Measurements from ENCODE around the gene SURF2.
"Not testable (repeated sequence)": the region's sequence is repeated elsewhere in the genome, so short reads cannot be mapped to it uniquely, and the experiment has no call there.

The SURF2 gene

GRCh38 chr9:133374612-133375115 is 18.3 kb downstream of the SURF2 start:
- TF ChIP-seq CTCF (IDR thresholded peaks at IDR 0.05; ENCODE audit: extremely low read depth, insufficient read depth, missing control alignments): no peak
- DNase-seq (ENCODE audit: low spot score): peak; percentile 60
- in situ Hi-C loops (cut with MboI; ENCODE audit: low pct_unique_long_range_greater_than_20kb, low sequenced_read_pairs, unreplicated experiment): no loop called here

- peak; percentile 74 for DNase-seq (ENCODE audit: low spot score)
- in situ Hi-C loops (cut with MboI; ENCODE audit: low pct_unique_long_range_greater_than_20kb, low sequenced_read_pairs, unreplicated experiment): no loop called here
- peak; percentile 40 for TF ChIP-seq CTCF (IDR thresholded peaks at IDR 0.05; ENCODE audit: extremely low read depth, insufficient read depth, missing control alignments)
Measured at GRCh38 chr9:133375116-133375723, 18.9 kb downstream of the SURF2 start.

DNA sequence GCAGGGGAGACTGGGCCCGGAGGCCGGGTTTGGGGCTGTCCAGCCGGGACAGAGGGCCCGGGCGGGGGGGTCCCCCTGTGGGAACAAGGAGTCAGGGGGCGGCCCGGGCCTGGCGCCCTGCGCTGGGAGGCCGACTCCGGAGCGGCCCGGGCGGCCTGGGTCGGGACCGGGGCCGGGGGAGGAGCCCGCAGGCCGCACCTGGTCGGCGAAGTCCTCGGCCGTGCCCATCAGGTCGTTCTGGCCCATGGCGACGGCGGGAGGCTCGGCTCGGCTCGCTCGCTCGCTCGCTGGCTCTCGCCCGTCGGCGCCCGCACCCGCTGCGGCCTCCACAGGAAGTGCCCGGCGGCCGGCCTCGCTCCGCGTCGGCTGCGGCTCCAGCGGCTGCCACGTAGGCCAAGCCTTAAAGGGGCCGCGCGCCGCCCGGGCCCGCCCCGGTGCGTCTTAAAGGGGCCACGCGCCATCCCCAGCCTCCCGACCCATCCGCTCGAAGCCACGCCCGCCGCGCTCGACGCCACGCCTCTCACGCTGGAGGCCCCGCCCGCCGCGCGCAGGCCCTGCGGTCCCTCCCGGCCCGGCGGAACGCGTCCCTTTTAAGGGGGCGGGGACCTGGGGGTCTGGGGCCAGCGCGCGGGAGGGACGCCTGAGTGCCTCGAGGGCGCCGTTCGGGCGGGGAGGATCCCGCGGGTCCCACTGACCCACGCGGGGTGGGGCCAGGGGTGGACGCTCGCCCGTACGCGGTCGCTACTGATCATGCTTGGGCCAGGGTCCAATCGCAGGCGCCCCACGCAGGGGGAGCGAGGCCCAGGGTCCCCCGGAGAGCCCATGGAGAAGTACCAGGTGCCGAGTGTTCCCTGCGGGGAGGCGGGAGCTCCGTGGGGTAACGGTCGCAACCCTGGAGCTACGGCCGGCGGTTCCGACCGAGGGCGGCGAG is 19.6 kb downstream of the SURF2 start, which contains the start of the genes STKLD1 and SURF4:
Gene STKLD1, plus strand, starts transcription at position 643 of the 931 bp plus-strand sequence. Its CDS starts 108 bp downstream, at position 751.
Gene SURF4, minus strand, starts transcription at position 337 of the 931 bp plus-strand sequence. Its CDS starts 91 bp downstream, at position 246.
- TF ChIP-seq CTCF (IDR thresholded peaks at IDR 0.05; ENCODE audit: extremely low read depth, insufficient read depth, missing control alignments): no peak
- peak; percentile 100 for DNase-seq (ENCODE audit: low spot score)
- in situ Hi-C loops (cut with MboI; ENCODE audit: low pct_unique_long_range_greater_than_20kb, low sequenced_read_pairs, unreplicated experiment): no loop called here

DNA sequence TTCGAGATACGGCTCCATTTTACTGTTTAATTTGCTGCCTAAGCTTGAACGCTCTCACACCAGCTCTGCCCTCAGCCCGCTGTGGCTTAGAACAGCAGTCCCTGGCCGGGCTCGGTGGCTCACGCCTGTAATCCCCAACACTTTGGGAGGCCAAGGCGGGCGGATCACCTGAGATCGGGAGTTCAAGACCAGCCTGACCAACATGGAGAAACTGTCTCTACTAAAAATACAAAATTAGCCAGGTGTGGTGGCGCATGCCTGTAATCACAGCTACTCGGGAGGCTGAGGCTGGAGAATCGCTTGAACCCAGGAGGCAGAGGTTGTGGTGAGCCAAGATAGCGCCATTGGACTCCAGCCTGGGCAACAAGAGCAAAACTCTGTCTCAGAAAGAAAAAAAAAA is 20.9 kb downstream of the SURF2 start:
- in situ Hi-C loops (cut with MboI; ENCODE audit: low pct_unique_long_range_greater_than_20kb, low sequenced_read_pairs, unreplicated experiment); DNase-seq (ENCODE audit: low spot score): not testable (repeated sequence)

GRCh38 chr9:133377721-133378216 is 21.4 kb downstream of the SURF2 start:
- DNase-seq (ENCODE audit: low spot score): no peak
- in situ Hi-C loops (cut with MboI; ENCODE audit: low pct_unique_long_range_greater_than_20kb, low sequenced_read_pairs, unreplicated experiment): no loop called here
- TF ChIP-seq CTCF (IDR thresholded peaks at IDR 0.05; ENCODE audit: extremely low read depth, insufficient read depth, missing control alignments): no peak

GRCh38 chr9:133378408-133378962 is 22.1 kb downstream of the SURF2 start:
- TF ChIP-seq CTCF (IDR thresholded peaks at IDR 0.05; ENCODE audit: extremely low read depth, insufficient read depth, missing control alignments): no peak
- in situ Hi-C loops (cut with MboI; ENCODE audit: low pct_unique_long_range_greater_than_20kb, low sequenced_read_pairs, unreplicated experiment): no loop called here
- DNase-seq (ENCODE audit: low spot score): no peak
